ENCODE results near the gene PAPSS2.
A peak's percentile ranks its signal among the peaks of the same experiment; 100 is the strongest.

The PAPSS2 gene

GRCh38 chr10:87652261-87652660 is 7.4 kb upstream of the PAPSS2 start:
- no peak for DNase-seq (ENCODE audit: low spot score)
- Histone ChIP-seq H3K27ac (no peak overlapping the region), H3K4me3 (no peak overlapping the region)
- TF ChIP-seq CTCF (IDR thresholded peaks at IDR 0.05), result no peak

- no peak for DNase-seq (ENCODE audit: low spot score)
- TF ChIP-seq CTCF (IDR thresholded peaks at IDR 0.05), result no peak
- no peak overlapping the region for H3K4me3 ChIP-seq
- no peak overlapping the region for H3K27ac ChIP-seq
Measured at GRCh38 chr10:87654212-87654611, 5.5 kb upstream of the PAPSS2 start.

- peak; percentile 17 for TF ChIP-seq CTCF (IDR thresholded peaks at IDR 0.05)
- DNase-seq (ENCODE audit: low spot score), result no peak
Measured at GRCh38 chr10:87656431-87657072, 3.1 kb upstream of the PAPSS2 start.

GRCh38 chr10:87657371-87657770 is 2.3 kb upstream of the PAPSS2 start:
- Histone ChIP-seq H3K4me3 (peak overlapping the region; percentile 12), H3K27ac (peak overlapping the region; percentile 62 to 94)
- DNase-seq (ENCODE audit: low spot score), result no peak
- no peak for TF ChIP-seq CTCF (IDR thresholded peaks at IDR 0.05)

More at GRCh38 chr10:87656431-87657072, 3.1 kb upstream of the PAPSS2 start:
- Histone ChIP-seq H3K4me3 (no peak overlapping the region), H3K27ac (peak overlapping the region; percentile 62 to 94)

- TF ChIP-seq CTCF (IDR thresholded peaks at IDR 0.05), result no peak
- DNase-seq (ENCODE audit: low spot score), result no peak
- H3K4me3 ChIP-seq, result no peak overlapping the region
- H3K27ac ChIP-seq, result peak overlapping the region; percentile 62 to 94
Measured at GRCh38 chr10:87658321-87658795, 1.3 kb upstream of the PAPSS2 start.

GRCh38 chr10:87658858-87659555 is 671 bp upstream of the PAPSS2 start:
- peak overlapping the region; percentile 96 for H3K4me3 ChIP-seq

More at GRCh38 chr10:87658858-87659555, 671 bp upstream of the PAPSS2 start:
- no peak for DNase-seq (ENCODE audit: low spot score)
- TF ChIP-seq CTCF (IDR thresholded peaks at IDR 0.05), result no peak
- H3K27ac ChIP-seq, result peak overlapping the region; percentile 85 to 94
